NCI-H2029 (cell line): Measurements from ENCODE around the gene MT4.
"Not testable (repeated sequence)": the region's sequence is repeated elsewhere in the genome, so short reads cannot be mapped to it uniquely, and the experiment has no call there.

Source experiments
- DNase-seq: peaks from one replicate; lab custom pipeline; 2025; lab: John Stamatoyannopoulos, UW

MT4 gene

GRCh38 chr16:56559109-56559508 lies 5.8 kb upstream of the MT4 start:
- no peak for DNase-seq

GRCh38 chr16:56560447-56560846 lies 4.4 kb upstream of the MT4 start:
- no peak for DNase-seq

GRCh38 chr16:56561126-56561525 lies 3.7 kb upstream of the MT4 start:
- no peak for DNase-seq

GRCh38 chr16:56569971-56570370 lies 5.1 kb downstream of the MT4 start:
- DNase-seq, result no peak

- DNase-seq, result no peak
These were observed 6.7 kb downstream of the MT4 start for GRCh38 chr16:56571525-56571924.

- DNase-seq, result no peak
These were observed 9.8 kb downstream of the MT4 start for GRCh38 chr16:56574625-56575024.

GRCh38 chr16:56576585-56577299 lies 11.9 kb downstream of the MT4 start:
- DNase-seq, result peak; percentile 69

GRCh38 chr16:56577300-56577625 lies 12.4 kb downstream of the MT4 start:
- DNase-seq, result no peak

- no peak for DNase-seq
These were observed 15.6 kb downstream of the MT4 start for GRCh38 chr16:56580391-56581048.

GRCh38 chr16:56582911-56583310 lies 18.0 kb downstream of the MT4 start:
- DNase-seq, result not testable (repeated sequence)

- DNase-seq, result no peak
These were observed 18.7 kb downstream of the MT4 start for GRCh38 chr16:56583351-56584168.

GRCh38 chr16:56584276-56584675 lies 19.4 kb downstream of the MT4 start:
- DNase-seq, result no peak

- no peak for DNase-seq
These were observed 23.9 kb downstream of the MT4 start for GRCh38 chr16:56588781-56589140.

- peak; percentile 26 for DNase-seq
These were observed 24.5 kb downstream of the MT4 start, which contains the start of gene MT3 for GRCh38 chr16:56589141-56590039. Gene MT3 (plus strand): TSS chr16:56589528. CDS start chr16:56589591, 63 bp downstream.

GRCh38 chr16:56591377-56592060 lies 26.6 kb downstream of the MT4 start:
- no peak for DNase-seq

- no peak for DNase-seq
These were observed 28.9 kb downstream of the MT4 start for GRCh38 chr16:56593573-56594291.

- DNase-seq, result no peak
These were observed 29.4 kb downstream of the MT4 start for GRCh38 chr16:56594292-56594619.

- DNase-seq, result no peak
These were observed 35.6 kb downstream of the MT4 start for GRCh38 chr16:56600398-56600999.

- DNase-seq, result no peak
These were observed 36.5 kb downstream of the MT4 start for GRCh38 chr16:56601325-56601724.

GRCh38 chr16:56603589-56603988 lies 38.7 kb downstream of the MT4 start:
- DNase-seq, result peak; percentile 10
